WTC11 (cell line): Measurements from ENCODE around the gene DOK5. TPM values are rescaled to one million over a fixed set of nuclear protein-coding genes. Genes with fewer than 3 reads are reported as not detected.
"Not testable (repeated sequence)": the region's sequence is repeated elsewhere in the genome, so short reads cannot be mapped to it uniquely, and the experiment has no call there.

ENCODE experiments used
- ATAC-seq: fragments of 200-7000 bp; cut with Tn5 transposase; 2 replicates; pipeline ENCODE4 v1.10.0; 2021; ENCODE audit warnings: mild to moderate bottlenecking, moderate library complexity
- CTCF ChIA-PET: fragments of 300-600 bp; sonication (Branson Sonifier 250); formaldehyde crosslinking; loops from one replicate; lab custom pipeline; 2021; ENCODE audit warnings: antibody characterized with exemption; lab: Charles Lee
- POLR2A ChIA-PET: fragments of 350-600 bp; sonication (Branson Sonifier 250); formaldehyde crosslinking; loops from one replicate; lab custom pipeline; 2021; ENCODE audit warnings: antibody characterized with exemption; lab: Charles Lee
- DNase-seq: peaks from one replicate; pipeline ENCODE4 v3.0.0; 2021; ENCODE audit warnings: low spot score
- H3K27ac Mint-ChIP-seq: 2 replicates; pipeline ENCODE4 v1.8.0; 2021; ENCODE audit warnings: mixed read lengths
- H3K27me3 Mint-ChIP-seq: 2 replicates; pipeline ENCODE4 v1.8.0; 2021; ENCODE audit warnings: low read depth, mild to moderate bottlenecking, moderate library complexity, mixed read lengths
- H3K36me3 Mint-ChIP-seq: 2 replicates; pipeline ENCODE4 v1.8.0; 2021; ENCODE audit warnings: mixed read lengths
- H3K4me1 Mint-ChIP-seq: 2 replicates; pipeline ENCODE4 v1.8.0; 2022; ENCODE audit warnings: mixed read lengths
- H3K4me3 Mint-ChIP-seq: 2 replicates; pipeline ENCODE4 v1.8.0; 2021; ENCODE audit warnings: mild to moderate bottlenecking, moderate library complexity, mixed read lengths
- H3K9me3 Mint-ChIP-seq: 2 replicates; pipeline ENCODE4 v1.8.0; 2021; ENCODE audit warnings: mixed read lengths
- ATF1 ChIP-seq: sonication (generic); formaldehyde crosslinking; IDR thresholded peaks from 2 replicates; pipeline ENCODE4 v1.8.1; 2023; ENCODE audit warnings: mild to moderate bottlenecking, moderate library complexity, missing genetic modification reagents
- CTCF ChIP-seq: fragments of 200-600 bp; IDR thresholded peaks from 2 replicates; pipeline ENCODE4 v1.8.0; 2022; ENCODE audit warnings: antibody characterized with exemption
- FOXJ3 ChIP-seq: sonication (generic); formaldehyde crosslinking; IDR thresholded peaks from 2 replicates; pipeline ENCODE4 v1.9.0; 2021; ENCODE audit warnings: missing genetic modification reagents, mild to moderate bottlenecking, borderline replicate concordance
- GRHL2 ChIP-seq: fragments of 250-450 bp; sonication (Bioruptor Pico); IDR thresholded peaks from 2 replicates; pipeline ENCODE4 v1.8.0; 2022; ENCODE audit warnings: mild to moderate bottlenecking, moderate library complexity; ENCODE audit not compliant: insufficient replicate concordance, severe bottlenecking
- HMGA2 ChIP-seq: fragments of 250-450 bp; sonication (Bioruptor Pico); IDR thresholded peaks from 2 replicates; pipeline ENCODE4 v1.4.0; 2021; ENCODE audit warnings: mild to moderate bottlenecking, moderate library complexity
- IRF1 ChIP-seq: sonication (generic); formaldehyde crosslinking; IDR thresholded peaks from 2 replicates; pipeline ENCODE4 v1.8.0; 2023; ENCODE audit warnings: missing genetic modification reagents
- RORB ChIP-seq: fragments of 250-450 bp; sonication (Bioruptor Pico); IDR thresholded peaks from 2 replicates; pipeline ENCODE4 v1.9.0; 2021; ENCODE audit warnings: mild to moderate bottlenecking
- SP1 ChIP-seq: sonication (generic); formaldehyde crosslinking; conservative IDR thresholded peaks from 2 replicates; pipeline ENCODE4 v1.8.1; 2022; ENCODE audit warnings: missing genetic modification reagents
- TCF7 ChIP-seq: sonication (generic); formaldehyde crosslinking; IDR thresholded peaks from 2 replicates; pipeline ENCODE4 v1.8.0; 2022; ENCODE audit warnings: mild to moderate bottlenecking, low read depth, missing genetic modification reagents, moderate library complexity
- TP53 ChIP-seq: sonication (generic); formaldehyde crosslinking; IDR thresholded peaks from 2 replicates; pipeline ENCODE4 v1.8.1; 2023; ENCODE audit warnings: mild to moderate bottlenecking, missing genetic modification reagents
- USF1 ChIP-seq: sonication (generic); formaldehyde crosslinking; IDR thresholded peaks from 2 replicates; pipeline ENCODE4 v1.8.0; 2022; ENCODE audit warnings: mild to moderate bottlenecking, missing genetic modification reagents
- ZNF121 ChIP-seq: sonication (generic); formaldehyde crosslinking; IDR thresholded peaks from 2 replicates; pipeline ENCODE4 v1.8.0; 2023; ENCODE audit warnings: missing genetic modification reagents
- ZNF232 ChIP-seq: sonication (generic); formaldehyde crosslinking; IDR thresholded peaks from 2 replicates; pipeline ENCODE4 v1.8.0; 2022; ENCODE audit warnings: mild to moderate bottlenecking, missing genetic modification reagents
- ZNF263 ChIP-seq: sonication (generic); formaldehyde crosslinking; IDR thresholded peaks from 2 replicates; pipeline ENCODE4 v1.8.1; 2022; ENCODE audit warnings: low read depth, mild to moderate bottlenecking, moderate library complexity, missing genetic modification reagents
- ZNF317 ChIP-seq: sonication (generic); formaldehyde crosslinking; IDR thresholded peaks from 2 replicates; pipeline ENCODE4 v1.8.1; 2023; ENCODE audit warnings: low read depth, mild to moderate bottlenecking, moderate library complexity, missing genetic modification reagents, borderline replicate concordance
- total RNA-seq: library from RNA; stranded (reverse); gene quantifications from 3 replicates; pipeline ENCODE4 v1.2.3, GENCODE V29; 2021
- TF ChIP-seq, protein P1 (sequence below): sonication (generic); formaldehyde crosslinking; IDR thresholded peaks from 2 replicates; pipeline ENCODE4 v1.8.0; 2022; ENCODE audit warnings: mild to moderate bottlenecking, missing genetic modification reagents
- TF ChIP-seq, protein P2 (sequence below): sonication (generic); formaldehyde crosslinking; IDR thresholded peaks from 2 replicates; pipeline ENCODE4 v1.8.1; 2023; ENCODE audit warnings: mild to moderate bottlenecking, missing genetic modification reagents, moderate library complexity
- TF ChIP-seq, protein P3 (sequence below): sonication (generic); formaldehyde crosslinking; IDR thresholded peaks from 2 replicates; pipeline ENCODE4 v1.8.1; 2022; ENCODE audit warnings: missing genetic modification reagents, borderline replicate concordance
- TF ChIP-seq, protein P4 (sequence below): sonication (generic); formaldehyde crosslinking; conservative IDR thresholded peaks from 2 replicates; pipeline ENCODE4 v1.8.1; 2022; ENCODE audit warnings: mild to moderate bottlenecking, missing genetic modification reagents

The DOK5 gene
- total RNA-seq, 1 experiment from 2014 or later, result 10.1 TPM

DNA sequence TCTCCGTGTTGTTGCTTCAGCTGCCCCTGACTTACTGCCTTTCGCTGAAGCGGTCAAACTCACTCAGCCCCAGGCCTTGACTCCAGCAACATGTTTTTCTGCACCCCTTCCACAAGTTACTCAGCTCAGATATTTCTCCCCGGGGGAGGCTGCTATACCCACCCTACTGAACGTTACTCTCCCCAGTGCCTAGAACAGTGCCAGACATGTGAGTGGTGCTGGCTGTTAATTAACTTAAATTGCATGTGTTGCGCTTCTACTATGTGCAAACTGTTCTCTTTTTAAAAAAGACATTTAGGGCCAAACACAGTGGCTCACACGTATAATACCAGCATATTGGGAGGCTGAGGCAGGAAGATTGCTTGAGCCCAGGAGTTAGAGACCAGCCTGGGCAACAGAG is 41.2 kb upstream of the DOK5 start (continued):
- TF ChIP-seq TCF7 (CRISPR knock-in tag), result no peak

- CTCF ChIA-PET, result no interaction called here
- no peaks in the 10 kb centered on the region for H3K36me3 Mint-ChIP-seq
- H3K4me3 Mint-ChIP-seq, result no peak overlapping the region
- H3K9me3 Mint-ChIP-seq, result no peaks in the 10 kb centered on the region
- no peak overlapping the region for H3K27ac Mint-ChIP-seq
- H3K27me3 Mint-ChIP-seq, result no peaks in the 10 kb centered on the region
- DNase-seq (no peak), ATAC-seq (no peak)
- TF ChIP-seq, protein P1, sequence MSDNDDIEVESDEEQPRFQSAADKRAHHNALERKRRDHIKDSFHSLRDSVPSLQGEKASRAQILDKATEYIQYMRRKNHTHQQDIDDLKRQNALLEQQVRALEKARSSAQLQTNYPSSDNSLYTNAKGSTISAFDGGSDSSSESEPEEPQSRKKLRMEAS (CRISPR knock-in tag), result no peak
- TF ChIP-seq, protein P2, sequence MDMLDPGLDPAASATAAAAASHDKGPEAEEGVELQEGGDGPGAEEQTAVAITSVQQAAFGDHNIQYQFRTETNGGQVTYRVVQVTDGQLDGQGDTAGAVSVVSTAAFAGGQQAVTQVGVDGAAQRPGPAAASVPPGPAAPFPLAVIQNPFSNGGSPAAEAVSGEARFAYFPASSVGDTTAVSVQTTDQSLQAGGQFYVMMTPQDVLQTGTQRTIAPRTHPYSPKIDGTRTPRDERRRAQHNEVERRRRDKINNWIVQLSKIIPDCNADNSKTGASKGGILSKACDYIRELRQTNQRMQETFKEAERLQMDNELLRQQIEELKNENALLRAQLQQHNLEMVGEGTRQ (CRISPR knock-in tag), result no peak
- TF ChIP-seq ZNF317 (CRISPR knock-in tag) (no peak), ATF1 (CRISPR knock-in tag) (no peak), FOXJ3 (no peak), ZNF232 (no peak), ZNF121 (CRISPR knock-in tag) (no peak)
- TF ChIP-seq, protein P3, sequence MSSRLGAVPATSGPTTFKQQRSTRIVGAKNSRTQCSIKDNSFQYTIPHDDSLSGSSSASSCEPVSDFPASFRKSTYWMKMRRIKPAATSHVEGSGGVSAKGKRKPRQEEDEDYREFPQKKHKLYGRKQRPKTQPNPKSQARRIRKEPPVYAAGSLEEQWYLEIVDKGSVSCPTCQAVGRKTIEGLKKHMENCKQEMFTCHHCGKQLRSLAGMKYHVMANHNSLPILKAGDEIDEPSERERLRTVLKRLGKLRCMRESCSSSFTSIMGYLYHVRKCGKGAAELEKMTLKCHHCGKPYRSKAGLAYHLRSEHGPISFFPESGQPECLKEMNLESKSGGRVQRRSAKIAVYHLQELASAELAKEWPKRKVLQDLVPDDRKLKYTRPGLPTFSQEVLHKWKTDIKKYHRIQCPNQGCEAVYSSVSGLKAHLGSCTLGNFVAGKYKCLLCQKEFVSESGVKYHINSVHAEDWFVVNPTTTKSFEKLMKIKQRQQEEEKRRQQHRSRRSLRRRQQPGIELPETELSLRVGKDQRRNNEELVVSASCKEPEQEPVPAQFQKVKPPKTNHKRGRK (CRISPR knock-in tag), result no peak
- TF ChIP-seq, protein P4, sequence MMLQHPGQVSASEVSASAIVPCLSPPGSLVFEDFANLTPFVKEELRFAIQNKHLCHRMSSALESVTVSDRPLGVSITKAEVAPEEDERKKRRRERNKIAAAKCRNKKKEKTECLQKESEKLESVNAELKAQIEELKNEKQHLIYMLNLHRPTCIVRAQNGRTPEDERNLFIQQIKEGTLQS (CRISPR knock-in tag), result no peak
- H3K4me1 Mint-ChIP-seq, result peaks cover 17% of the 10 kb centered on the region
- POLR2A ChIA-PET, result interaction anchor here (1.2 kb wide), 1 partner anchor 212 kb away, joined by 3 read pairs; no protein-coding TSS in a partner anchor
These were observed 40.4 kb upstream of the DOK5 start for GRCh38 chr20:54435015-54435414.

DNA sequence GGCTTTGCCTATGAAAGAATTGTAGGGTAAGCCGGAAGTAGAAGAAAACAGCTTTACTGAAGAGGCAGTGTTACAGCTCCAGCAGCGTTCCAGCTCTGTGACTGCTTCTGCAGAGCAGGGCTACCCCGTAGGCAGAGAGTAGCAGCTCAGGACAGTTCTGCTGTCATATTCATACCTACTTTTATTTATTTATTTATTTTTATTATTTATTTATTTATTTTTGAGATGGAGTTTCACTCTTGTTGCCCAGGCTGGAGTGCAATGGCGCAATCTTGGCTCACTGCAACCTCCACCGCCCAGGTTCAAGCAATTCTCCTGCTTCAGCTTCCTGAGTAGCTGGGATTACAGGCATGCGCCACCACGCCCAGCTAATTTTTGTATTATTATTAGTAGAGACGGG is 39.0 kb upstream of the DOK5 start:
- peaks cover 15% of the 10 kb centered on the region for H3K4me1 Mint-ChIP-seq
- ATAC-seq, DNase-seq, H3K27ac Mint-ChIP-seq, H3K36me3 Mint-ChIP-seq, CTCF ChIA-PET, H3K4me3 Mint-ChIP-seq, H3K9me3 Mint-ChIP-seq, H3K27me3 Mint-ChIP-seq: not testable (repeated sequence)
- POLR2A ChIA-PET, result interaction anchor here (1.2 kb wide), 1 partner anchor 214 kb away, joined by 3 read pairs; no protein-coding TSS in a partner anchor

DNA sequence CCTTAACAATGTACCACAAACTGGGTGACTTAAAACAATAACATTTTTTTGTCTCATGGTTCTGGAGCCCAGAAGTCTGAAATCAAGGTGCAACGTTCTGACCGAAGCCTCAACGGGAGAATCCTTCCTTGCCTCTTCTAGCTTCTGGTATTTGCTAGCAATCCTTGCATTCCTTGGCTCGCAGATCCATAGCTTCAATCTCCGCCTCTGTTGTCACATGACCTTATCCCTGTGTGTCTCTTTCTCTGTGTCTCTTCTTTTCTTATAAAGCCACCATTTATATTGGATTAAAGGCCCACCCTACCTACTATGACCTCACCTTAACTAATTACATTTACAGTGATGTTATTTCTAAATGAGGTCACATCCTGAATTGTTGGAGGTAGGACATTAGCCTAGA is 37.2 kb upstream of the DOK5 start:
- ATAC-seq (peak; percentile 57), DNase-seq (no peak)
- TF ChIP-seq USF1 (CRISPR knock-in tag) (0 out of 2 replicates have a peak, but pooled peaks have one; percentile 28), GRHL2 (CRISPR knock-in tag) (no peak)
- TF ChIP-seq, protein P2 (CRISPR knock-in tag), result peak; percentile 67

GRCh38 chr20:54450207-54450606 is 25.2 kb upstream of the DOK5 start:
- ChIA-PET CTCF (no interaction called here), POLR2A (no interaction called here)
- DNase-seq (no peak), ATAC-seq (no peak)
- H3K4me3 Mint-ChIP-seq, result no peak overlapping the region
- peaks cover 8% of the 10 kb centered on the region for H3K36me3 Mint-ChIP-seq
- H3K4me1 Mint-ChIP-seq, result peaks cover 50% of the 10 kb centered on the region
- no peak overlapping the region for H3K27ac Mint-ChIP-seq
- H3K27me3 Mint-ChIP-seq, result peaks cover 2% of the 10 kb centered on the region
- H3K9me3 Mint-ChIP-seq, result peaks cover 17% of the 10 kb centered on the region
- TF ChIP-seq HMGA2 (CRISPR knock-in tag) (no peak), CTCF (no peak), ATF1 (CRISPR knock-in tag) (no peak), IRF1 (CRISPR knock-in tag) (no peak), SP1 (no peak), ZNF263 (CRISPR knock-in tag) (no peak), RORB (CRISPR knock-in tag) (no peak), TP53 (CRISPR knock-in tag) (no peak), GRHL2 (CRISPR knock-in tag) (no peak)

More for the DNA sequence above, 37.2 kb upstream of the DOK5 start:
- Mint-ChIP-seq H3K9me3 (peaks cover 4% of the 10 kb centered on the region; the same call in 1 of the 2 replicates), H3K36me3 (no peaks in the 10 kb centered on the region), H3K4me3 (no peak overlapping the region), H3K27me3 (no peaks in the 10 kb centered on the region), H3K4me1 (peaks cover 15% of the 10 kb centered on the region), H3K27ac (peak overlapping the region; percentile 19; the same call in 1 of the 2 replicates)
- ChIA-PET CTCF (no interaction called here), POLR2A (no interaction called here)
